HG03575 (cell line): ENCODE measurements around the gene RAB11FIP3.
"Not testable (repeated sequence)": the region's sequence is repeated elsewhere in the genome, so short reads cannot be mapped to it uniquely, and the experiment has no call there.

Experiments
- ATAC-seq: cut with Tn5 transposase; IDR thresholded peaks from one replicate; pipeline ENCODE4 v1.9.1; 2021; ENCODE audit not compliant: unreplicated experiment, insufficient number of reproducible peaks, low FRiP score; ENCODE audit errors: extremely low read depth

The RAB11FIP3 gene

DNA sequence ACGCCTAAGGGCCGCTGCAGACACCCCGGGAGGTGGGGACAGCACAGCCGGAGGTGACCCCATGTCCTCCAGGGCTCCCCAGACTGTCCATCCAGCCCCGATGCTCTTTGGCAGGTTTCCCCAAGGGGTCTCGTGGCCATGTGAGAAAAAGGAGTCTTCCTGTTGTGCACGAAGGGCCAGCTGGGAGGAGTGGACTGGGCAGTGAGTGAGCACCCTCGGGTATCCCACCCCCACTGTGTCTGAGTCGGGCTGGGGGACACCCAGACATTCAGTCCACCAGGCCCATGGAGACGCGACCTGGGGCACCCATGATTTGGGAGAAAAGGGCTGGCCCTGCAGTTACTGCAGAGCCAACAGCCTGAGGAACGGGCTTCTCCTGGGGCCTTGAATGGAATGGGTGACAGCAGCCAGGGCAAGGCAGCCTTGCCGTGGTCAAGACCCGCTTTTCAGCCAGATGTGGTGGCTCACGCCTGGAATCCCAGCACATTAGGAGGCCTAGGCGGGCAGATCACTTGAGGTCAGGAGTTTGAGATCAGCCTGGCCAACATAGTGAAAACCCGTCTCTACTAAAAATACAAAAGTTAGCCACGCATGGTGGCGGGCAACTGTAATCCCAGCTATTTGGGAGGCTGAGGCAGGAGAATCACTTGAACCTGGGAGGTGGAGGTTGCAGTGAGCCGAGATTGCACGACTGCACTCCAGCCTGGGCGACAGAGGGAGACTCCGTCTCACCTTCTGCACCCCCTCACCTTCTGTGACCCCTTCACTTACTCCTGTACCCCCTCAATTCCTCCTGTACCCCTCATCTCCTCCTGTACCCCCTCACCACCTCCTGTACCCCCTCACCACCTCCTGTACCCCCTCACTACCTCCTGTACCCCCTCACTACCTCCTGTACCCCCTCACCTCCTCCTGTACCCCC, 78.0 kb downstream of the RAB11FIP3 start:
- ATAC-seq, result no peak

DNA sequence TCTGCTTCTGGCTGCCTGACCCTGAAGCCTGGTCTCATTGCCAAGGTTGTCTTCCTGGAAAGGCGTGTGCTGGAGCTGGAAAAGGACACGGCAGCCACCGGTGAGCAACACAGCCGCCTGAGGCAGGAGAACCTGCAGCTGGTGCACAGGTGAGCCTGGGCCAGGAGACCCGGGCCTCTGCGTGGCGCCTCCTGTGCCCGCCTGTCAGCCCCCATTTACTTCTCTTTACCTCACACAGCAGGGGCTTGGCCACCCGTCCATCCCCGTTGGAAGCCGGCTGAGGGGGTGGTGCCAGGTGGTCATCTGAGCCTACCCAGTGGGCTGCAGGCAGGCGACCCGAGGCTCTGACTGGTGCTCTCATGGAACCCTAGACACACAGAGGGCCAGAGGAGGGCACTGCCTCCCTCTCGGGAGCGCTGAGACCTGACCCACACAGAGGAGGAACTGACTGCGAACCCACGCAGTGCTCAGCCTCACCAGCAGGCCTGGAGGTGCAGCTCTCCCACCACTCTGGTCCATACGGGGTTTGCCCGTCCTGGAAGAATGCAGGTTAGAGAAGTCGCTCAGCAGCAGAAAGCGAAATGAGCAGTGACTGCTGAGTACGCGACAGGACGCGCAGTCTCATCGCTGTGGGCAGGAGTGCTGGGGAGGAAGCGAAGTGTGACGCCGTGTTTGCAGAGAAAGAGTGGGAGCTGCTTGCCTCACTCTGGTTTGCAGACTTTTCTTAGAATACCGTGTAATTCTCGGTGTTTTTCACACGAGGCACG, 80.2 kb downstream of the RAB11FIP3 start:
- no peak for ATAC-seq

DNA sequence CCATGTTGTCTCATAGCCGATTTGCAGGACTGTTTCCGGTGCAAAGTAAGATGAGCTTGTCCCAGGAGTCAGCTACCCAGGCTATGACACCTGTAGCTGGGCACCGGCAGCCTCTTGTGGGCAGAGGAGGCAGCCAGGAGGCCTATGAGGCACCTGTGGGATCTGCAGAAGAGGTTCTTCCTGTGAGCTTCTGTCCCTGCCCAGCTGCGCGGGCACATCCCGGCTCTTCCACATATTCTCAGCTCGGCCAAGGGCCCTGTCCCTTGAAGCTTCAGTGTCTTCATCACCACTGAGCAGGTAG, 80.7 kb downstream of the RAB11FIP3 start:
- ATAC-seq, result no peak

DNA sequence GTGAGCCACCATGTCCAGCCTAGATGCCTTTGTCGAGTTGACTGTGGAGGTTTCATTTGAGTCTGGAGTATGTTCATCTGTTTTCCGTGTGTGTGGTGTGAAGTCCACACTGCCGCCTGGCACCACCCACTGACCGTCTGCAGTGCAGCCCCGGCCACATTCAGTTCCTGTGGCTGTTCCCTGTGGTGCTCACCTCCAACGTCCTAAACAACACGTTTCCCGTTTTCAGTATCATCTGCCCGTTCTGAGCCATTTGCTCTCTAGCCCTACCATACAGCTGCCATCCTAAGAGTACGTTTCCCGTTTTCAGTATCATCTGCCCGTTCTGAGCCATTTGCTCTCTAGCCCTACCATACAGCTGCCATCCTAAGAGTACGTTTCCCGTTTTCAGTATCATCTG, 82.1 kb downstream of the RAB11FIP3 start:
- ATAC-seq, result not testable (repeated sequence)

DNA sequence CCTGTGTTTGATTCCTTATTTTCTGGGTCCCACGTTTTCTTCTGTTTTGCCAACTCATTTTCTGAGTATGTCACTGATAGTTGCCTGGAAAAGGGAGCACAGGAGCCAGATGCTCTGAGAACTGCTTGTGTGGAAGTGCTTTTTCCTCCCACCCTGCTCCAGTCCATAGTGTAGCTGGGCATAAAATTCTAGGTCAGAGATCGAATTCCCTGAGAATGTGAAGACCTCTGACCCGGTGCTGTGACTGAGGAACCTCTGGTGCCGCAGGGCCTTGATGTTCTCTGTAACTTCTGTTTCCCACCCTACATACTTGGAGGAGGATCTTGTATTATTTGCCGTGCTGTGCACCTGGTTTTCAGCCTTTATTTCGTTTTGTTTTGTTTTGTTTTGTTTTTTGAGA, 82.5 kb downstream of the RAB11FIP3 start:
- ATAC-seq, result no peak

DNA sequence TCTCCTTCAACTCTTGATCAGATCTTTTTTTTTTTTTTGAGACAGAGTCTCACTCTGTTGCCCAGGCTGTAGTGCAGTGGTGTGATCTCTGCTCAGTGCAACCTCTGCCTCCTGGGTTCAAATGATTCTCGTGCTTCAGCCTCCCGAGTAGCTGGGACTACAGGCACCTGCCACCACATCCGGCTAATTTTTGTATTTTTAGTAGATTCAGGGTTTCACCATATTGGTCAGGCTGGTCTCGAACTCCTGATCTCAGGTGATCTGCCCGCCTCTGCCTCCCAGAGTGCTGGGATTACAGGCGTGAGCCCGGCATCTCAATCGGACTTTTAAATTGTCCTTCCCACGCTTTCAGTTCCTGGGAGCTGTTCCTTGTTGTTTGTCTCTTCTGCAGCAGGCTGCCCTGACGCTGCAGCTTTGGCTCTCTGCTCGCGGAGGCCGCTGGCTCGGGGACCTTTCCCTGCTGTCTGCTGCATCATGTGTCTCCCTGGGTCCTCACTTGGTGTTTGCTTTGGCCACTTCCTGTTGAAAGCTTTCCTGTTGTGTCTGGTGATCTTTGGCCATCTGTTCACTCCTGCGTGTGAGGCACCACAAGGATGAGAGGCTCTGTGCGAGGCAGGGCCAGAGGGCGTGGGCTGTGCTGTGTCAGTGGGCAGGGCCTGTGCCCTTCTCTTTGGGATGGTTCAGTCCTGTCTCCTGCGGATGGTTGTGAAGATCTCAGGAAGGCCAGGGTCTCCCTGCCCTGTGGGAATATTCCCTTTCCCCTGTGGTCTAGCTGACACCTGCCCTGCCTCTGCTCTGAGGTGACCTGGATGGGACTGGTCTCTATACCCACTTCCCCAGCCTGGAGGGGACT, 83.7 kb downstream of the RAB11FIP3 start:
- no peak for ATAC-seq

DNA sequence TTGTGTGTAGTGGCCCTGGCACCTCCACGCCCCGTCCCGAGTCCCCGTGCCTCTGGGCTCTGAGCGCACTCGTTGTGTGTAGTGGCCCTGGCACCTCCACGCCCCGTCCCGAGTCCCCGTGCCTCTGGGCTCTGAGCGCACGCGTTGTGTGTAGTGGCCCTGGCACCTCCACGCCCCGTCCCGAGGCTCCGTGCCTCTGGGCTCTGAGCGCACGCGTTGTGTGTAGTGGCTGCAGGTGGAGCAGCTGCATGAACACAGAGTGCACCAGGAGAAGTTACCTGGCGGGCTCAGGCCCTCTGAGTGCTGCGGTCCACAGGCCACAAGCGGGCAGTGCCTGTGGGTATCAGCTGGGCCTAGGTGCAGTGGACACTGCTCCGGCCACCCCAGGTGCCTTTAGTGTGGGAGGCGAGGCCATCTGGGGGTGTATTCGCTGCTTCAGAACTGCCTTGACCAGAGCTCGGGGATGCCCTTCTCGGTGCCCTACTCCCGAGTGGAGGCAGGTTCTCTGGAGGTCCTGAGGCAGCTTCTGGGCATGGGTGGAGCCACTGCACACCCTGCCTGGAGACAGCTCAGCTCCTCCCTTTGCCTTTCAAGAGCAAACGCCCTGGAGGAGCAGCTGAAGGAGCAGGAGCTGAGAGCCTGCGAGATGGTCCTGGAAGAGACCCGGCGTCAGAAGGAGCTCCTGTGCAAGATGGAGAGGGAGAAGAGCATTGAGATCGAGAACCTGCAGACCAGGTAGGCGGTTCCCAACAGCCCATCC, 84.8 kb downstream of the RAB11FIP3 start:
- no peak for ATAC-seq

DNA sequence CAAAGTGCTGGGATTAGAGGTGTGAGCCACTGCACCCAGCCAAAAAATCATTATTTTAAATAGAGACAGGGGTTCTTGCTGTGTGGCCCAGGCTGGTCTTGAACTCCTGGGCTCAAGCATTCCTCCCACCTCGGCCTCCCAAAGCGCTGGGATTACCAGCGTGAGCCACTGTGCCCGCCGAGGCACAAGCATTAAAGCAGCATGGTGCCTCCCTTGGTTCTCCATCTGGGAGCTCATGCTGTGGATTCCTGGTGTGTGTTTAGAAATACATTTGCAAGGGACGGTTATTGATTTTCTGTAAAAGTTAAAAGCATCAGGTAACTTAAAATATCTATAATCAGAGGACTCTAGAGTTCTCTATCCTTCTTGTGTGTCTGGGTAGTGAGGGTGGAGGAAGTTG, 87.4 kb downstream of the RAB11FIP3 start:
- ATAC-seq, result no peak

DNA sequence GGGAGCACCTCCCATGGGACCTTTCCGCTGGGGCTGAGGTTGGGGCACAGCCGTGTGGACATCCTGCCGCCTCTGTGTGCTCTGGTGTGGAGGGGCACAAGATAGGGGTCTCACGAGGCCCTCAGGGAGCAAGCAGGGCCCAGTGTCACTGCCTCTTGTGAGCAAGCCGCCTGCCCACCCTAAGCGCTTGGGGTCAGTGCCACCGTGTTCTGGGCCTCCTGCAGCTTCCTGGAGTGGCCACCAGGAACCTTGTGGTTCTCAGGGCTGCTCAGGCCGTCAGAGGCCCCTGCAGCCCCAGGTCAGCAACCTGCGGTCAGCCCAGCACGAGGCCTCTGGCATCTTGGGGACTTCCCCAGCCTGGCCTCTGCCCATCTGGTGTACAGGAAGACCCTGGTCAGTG, 88.5 kb downstream of the RAB11FIP3 start:
- ATAC-seq, result no peak

DNA sequence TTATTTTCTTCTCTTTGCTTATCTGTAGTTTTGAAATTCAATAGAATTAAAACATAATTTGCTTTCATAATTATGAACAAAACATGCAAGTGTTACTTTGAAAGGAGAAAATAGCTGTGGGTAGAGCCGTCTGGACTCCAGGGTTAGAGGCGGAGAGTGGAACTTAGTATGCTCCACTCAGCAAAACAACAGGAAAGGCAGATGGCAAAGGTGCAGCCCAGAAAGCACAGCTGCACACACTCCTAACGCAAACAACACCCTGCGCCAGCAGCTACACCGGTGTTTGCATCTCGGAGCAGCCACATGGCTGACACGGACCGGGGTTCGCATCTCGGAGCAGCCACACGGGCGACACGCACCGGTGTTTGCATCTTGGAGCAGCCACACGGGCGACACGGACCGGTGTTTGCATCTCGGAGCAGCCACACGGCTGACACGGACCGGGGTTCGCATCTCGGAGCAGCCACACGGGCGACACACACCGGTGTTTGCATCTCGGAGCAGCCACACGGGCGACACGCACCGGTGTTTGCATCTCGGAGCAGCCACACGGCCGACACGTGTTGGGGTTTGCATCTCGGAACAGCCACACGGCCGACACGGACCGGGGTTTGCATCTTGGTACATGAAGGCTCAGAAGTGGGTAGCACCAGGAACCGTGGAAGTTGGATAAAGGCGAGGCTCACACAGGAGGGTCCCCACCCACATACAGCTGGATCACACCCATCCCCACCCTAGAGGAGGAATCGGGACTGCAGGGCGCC, 89.9 kb downstream of the RAB11FIP3 start:
- no peak for ATAC-seq

DNA sequence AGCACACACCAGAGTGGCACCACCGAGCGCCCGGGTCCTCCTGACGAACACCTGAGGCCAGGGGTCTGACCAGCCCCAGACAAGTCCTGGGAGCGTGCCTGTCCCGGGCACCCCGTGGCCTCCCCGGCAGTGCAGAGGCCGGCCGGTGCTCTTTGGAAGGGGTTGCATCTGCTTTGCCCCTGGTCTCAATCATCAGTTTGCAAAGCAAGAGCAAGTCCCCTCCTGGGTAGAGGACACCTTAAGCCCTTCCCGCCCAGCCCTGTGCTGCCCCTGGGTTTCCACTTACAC, 90.4 kb downstream of the RAB11FIP3 start:
- no peak for ATAC-seq

DNA sequence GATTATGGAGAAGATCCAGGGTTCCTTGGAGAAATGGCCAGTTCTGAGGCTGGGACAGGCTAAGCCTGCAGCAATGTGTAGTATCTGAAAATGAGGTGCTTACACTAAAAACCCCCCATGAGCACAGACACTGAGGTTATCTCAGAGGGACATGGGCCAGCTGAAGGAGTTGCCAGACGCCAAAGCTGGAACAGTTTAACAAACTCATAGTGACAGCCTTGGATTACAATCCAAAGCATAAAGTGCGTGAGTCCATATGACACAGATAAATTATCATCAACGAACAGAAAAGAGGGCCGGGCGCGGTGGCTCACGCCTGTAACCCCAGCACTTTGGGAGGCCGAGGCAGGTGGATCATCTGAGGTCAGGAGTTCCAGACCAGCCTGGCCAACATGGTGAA, 90.9 kb downstream of the RAB11FIP3 start:
- no peak for ATAC-seq

DNA sequence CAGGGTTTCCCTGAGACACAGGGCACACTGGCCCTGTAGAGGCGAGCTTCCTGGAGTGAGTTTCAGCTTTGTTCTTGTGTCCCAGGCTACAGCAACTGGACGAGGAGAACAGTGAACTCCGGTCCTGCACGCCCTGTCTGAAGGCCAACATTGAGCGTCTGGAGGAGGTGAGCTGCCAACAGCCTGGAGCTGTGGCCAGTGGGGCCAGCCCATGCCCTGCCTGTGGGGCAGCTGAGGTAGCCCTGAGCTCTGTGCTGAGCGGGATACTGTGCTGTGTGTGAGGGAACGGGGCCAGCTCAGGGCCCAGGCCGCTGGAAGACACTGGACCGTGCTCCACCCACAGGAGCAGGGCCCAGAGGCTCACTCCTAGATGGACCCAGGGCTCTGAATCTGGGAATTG, 93.4 kb downstream of the RAB11FIP3 start:
- ATAC-seq, result no peak

DNA sequence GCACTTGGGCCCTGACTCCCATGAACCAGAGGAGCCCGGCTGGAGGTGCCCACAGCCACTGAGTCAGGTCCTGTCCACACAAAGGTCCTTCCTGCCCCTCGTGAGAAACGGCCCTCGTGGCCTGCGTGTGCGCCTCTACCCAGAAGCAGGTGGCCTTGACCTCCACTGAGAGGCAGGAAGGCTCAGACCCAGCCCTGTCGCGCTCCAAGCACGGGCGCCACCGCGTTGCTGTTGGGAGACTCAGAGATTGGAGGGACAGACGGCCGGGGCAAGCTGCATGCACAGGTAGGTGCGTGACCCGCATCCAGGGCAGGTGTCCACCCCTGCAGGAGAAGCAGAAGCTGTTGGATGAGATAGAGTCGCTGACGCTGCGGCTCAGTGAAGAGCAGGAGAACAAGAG, 94.0 kb downstream of the RAB11FIP3 start:
- no peak for ATAC-seq

DNA sequence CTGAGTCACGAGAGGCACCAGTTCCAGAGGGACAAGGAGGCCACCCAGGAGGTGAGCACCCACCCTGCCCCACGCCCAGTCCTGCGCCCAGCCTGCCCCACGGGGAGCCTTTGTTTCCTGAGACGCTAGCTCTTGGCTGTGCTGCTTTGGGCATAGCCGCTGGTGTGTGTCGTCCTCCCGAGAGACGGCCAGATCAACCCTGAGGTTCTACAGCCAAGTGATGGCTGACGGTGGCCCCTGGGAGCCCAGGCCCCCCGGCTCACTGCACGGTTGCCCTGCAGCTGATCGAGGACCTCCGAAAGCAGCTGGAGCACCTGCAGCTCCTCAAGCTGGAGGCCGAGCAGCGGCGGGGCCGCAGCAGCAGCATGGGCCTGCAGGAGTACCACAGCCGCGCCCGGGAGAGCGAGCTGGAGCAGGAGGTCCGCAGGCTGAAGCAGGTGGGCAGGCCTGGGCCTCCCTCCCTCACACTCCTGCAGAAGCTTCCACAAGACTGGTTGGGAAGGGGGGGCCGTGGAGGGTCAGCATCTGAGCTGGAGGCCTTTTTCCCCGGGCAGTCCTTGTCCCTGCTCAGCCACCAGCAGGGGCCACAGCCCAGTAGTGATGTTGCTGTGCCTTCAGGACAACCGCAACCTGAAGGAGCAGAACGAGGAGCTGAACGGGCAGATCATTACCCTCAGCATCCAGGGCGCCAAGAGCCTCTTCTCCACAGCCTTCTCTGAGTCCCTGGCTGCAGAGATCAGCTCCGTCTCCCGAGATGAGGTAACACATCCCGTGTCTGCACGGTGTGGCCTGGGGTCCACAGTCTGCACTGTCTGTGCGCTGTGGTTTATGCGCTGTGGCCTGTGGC, 94.6 kb downstream of the RAB11FIP3 start:
- no peak for ATAC-seq

DNA sequence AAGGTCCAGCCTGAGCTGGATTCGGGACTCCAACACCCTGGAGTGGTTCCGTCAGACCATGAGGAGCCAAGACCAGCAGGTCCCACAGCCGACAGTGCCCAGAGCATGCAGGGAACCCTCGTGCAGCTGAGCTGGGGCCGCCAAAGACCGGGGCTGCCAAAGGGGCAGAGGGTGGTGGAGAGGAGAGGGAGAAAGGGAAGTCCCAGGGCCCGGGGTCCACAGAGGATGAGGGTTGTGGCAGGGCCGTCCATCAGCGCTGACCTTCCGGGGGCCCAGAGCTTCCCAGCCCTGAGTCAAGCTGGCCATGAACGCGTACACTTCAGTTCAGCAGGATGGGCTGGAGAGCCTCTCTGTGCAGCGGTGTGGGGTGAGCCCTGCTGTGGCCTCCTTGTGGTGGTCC, 95.4 kb downstream of the RAB11FIP3 start:
- no peak for ATAC-seq

DNA sequence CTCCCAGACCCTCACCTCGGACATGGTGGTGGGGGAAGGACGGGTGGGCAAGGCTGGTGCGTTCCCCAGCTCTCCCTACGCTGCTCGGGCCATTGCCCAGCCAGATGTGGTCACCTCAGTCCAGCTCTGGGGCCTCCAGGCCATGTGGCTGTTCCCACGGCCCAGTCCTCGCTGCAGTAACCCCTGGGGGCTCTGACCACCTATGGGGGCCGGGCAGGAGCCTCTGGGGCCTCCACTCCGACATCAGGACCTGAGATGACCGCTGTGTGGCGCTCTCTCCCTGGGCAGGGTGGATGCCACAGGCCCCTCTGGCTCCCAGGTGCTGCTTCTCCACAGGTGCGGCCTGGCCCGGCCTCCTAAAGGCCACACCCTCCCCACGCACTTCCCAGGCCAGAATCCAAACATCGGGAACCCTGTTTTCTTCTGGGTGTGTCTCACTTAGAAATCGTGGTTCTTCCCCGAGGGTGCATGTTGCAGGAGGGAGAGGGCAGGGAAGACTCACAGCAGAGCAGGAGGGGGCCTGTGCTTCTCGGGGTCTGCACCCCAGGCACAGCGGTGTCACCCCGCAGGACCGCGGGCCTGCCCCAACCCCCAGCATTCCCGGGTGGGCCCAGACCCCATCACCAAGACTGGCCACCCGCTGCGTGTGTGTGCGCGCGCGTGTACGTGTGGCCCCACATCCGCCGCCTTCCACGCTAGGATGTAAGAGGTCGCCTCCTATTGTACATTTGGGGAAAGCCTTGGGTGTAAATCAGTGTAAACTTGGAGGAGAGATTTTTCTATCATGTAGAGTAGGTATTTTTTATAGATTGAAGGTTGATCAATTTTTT, 96.1 kb downstream of the RAB11FIP3 start:
- ATAC-seq, result no peak
